C4-2B (cell line): ENCODE measurements around the gene CLIC4.
"Not testable (repeated sequence)": the region's sequence is repeated elsewhere in the genome, so short reads cannot be mapped to it uniquely, and the experiment has no call there.

ENCODE experiments used
- H3K27ac ChIP-seq: fragments of 450-650 bp; 2 replicates; pipeline ENCODE4 v1.5.1; 2017
- CTCF ChIP-seq: fragments of 450-650 bp; conservative IDR thresholded peaks from 2 replicates; pipeline ENCODE4 v1.5.1; 2017; ENCODE audit warnings: mild to moderate bottlenecking
- ZFX ChIP-seq: fragments of 450-650 bp; IDR thresholded peaks from 2 replicates; pipeline ENCODE4 v1.6.1; 2017

The CLIC4 gene

DNA sequence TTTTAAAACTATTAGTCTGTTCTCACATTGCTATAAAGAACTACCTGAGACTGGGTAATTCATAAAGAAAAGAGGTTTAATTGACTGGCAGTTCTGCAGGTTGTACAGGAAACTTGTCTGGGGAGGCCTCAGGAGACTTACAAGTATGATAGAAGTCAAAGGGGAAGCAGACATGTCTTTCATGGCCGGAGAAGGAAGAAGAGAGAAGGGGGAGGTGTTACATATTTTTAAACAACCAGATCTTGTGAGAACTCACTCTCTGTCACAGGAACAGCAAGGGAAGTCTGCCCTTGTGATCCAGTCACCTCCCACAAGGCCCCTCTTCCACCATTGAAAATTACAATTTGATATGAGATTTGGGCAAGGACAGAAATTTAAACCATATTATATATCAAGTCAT, 55.9 kb downstream of the CLIC4 start:
- TF ChIP-seq ZFX (no peak), CTCF (no peak)
- no peak overlapping the region for H3K27ac ChIP-seq

DNA sequence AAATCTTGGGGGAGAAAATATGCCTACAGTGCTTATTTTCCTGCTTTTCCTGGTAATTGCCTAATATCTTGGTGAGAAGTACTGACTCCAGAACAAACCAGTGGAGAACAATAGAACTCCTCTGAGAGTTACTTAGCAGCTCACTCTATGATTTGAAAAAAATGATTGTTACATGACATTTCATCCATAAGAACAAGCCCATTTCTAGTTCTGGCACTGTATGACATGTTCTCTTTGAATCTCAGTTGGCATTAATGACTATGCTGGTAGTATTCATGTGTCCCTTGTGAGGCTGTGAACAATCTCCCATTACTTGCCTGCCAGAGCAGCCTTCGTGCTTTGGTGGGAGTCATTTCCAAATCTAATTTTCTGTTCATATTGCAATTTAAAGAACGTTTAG, 58.0 kb downstream of the CLIC4 start:
- TF ChIP-seq CTCF (no peak), ZFX (no peak)
- no peak overlapping the region for H3K27ac ChIP-seq

DNA sequence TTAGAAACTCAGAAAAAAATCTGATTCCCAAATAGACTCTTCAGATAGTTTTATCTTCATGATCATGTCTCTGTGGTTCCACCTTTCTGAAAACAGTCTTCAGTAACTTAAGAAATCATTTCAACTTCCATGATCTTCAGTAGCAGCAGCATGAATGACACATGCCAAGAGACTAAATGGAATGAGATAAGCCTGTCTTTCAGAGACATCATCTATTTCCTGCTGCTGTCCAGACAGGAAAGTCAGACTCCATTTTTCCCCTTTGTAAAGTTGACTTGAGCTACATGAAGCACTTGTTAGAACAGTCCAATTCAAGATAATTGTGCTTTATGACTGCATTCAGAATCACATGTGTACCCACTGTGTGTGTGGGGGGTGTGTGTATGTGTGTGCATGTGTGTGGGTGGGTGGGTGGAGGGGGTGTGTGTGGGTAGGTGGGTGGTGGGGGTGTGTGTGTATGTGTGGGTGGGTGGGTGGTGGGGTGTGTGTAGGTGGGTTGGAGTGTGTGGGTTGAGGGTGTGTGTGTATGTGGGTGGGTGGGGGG, 58.8 kb downstream of the CLIC4 start:
- H3K27ac ChIP-seq, result no peak overlapping the region

DNA sequence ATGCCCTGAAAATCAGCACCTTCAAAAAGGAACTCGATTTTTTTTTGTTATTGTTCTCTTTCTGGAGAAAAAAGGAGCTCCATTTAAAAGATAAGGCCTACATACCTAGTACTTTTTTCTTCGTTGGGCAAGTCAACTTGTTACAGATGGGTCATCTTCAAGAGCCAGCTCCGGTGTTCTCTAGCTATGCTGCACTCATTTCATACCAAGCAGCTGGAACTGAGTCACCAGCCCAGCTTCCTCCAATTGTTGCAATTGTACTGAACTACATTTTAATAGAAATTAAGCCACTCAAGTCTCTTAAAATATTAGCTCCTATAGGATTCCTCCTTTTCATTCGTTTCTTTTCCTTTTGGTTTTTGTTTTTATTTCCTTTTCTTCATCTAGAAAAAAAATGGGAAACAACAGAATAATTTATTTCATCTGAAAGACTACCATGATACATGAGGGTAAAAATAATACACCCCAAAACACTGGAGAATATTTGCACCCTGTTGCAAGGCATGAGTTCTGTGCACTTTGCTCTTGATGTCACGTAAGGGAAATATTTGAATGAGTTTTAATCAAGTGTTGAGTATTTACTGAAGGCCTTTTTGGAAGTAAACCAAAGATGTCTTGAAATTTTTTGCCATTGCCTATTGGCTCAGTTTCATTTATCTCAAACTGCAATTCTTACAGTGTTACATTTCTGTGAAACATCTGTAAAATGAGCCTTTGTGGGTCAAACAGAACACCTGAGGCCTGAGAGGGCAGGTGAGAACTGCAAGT, 60.5 kb downstream of the CLIC4 start:
- TF ChIP-seq CTCF (no peak), ZFX (no peak)
- no peak overlapping the region for H3K27ac ChIP-seq

More for the DNA sequence above, 58.8 kb downstream of the CLIC4 start:
- TF ChIP-seq ZFX (no peak), CTCF (no peak)

DNA sequence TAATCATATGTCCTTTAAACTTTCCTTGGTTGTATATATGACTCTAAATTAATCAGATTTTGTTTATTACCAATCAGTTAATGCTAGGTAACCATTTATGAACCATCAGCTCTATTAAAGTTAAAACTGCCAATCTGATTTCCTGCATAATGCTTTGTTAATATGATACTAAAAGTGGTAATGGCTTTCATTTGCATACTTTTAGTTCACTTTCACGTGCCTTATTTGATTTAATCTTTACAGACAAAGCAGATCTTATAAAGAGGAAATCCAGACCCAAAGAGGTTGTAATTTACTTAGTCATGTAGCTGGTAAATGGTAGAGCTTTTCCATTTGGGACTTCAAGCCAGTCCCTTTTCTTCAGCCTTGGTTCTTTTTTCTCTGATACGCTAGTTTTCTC, 61.3 kb downstream of the CLIC4 start:
- TF ChIP-seq CTCF (no peak), ZFX (no peak)

DNA sequence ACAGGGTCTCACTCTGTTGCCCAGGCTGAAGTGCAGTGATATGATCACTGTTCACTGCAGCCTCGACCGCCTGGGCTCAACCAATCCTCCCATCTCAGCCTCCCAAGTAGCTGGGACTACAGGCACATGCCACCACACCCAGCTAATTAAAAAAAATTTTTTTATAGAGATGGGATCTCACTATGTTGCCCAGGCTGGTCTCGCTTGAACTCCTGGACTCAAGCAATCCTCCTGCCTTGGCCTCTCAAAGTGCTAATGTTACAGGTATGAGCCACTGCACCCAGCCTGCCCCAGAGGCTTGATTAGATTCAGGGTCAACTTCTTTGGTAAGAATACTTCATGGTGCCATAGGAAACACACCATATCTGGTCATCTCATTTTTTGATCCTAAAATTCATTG, 66.2 kb downstream of the CLIC4 start:
- H3K27ac ChIP-seq, result not testable (repeated sequence)

More for the DNA sequence above, 61.3 kb downstream of the CLIC4 start:
- H3K27ac ChIP-seq, result no peak overlapping the region

DNA sequence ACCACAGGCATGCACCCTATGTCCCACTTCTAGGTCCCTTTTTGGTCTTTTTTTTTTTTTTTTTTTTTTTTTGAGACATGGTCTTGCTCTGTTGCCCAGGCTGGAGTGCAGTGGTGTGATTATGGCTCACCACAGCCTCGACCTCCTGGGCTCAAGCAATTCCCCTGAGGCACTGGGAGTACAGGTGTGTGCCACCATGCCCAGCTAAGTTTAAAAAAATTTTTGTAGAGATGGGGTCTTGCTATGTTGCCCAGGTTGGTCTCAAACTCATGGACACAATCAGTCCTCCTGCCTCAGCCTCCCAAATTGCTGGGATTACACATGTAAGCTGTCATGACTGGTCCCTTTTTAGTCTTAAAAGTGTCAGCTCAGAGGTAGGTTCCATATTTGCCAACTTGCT, 75.0 kb downstream of the CLIC4 start:
- not testable (repeated sequence) for H3K27ac ChIP-seq

DNA sequence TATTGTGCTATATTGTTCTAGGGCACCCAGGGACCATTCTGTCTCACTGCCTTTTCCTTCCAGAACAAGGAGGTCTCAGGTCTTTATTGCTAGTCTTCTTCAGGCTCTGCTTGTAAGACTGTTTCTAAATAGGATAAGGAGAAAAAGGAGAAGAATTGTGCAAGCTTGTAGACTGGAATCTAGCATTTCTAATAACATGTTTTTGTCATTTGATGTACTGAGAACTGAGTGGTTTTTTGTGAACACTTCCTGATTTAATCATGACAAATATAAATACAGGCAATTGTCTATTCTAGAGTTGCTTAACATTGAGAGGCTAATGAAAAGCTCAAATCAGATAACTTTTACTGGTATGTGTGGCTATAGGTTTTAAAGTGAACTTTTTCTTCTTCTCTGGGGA, 77.6 kb downstream of the CLIC4 start:
- no peak overlapping the region for H3K27ac ChIP-seq
- TF ChIP-seq ZFX, result no peak
- TF ChIP-seq CTCF, result no peak

- H3K27ac ChIP-seq, result not testable (repeated sequence)
These were observed 78.2 kb downstream of the CLIC4 start for GRCh38 chr1:24823486-24823885.
